Activated CD4-positive, alpha-beta T cell treated with anti-CD3 and anti-CD28 coated beads for 36 hours (primary cell): ENCODE measurements around the gene PMM1. TPM values are rescaled to one million over a fixed set of nuclear protein-coding genes. Genes with fewer than 3 reads are reported as not detected.
A peak's percentile ranks its signal among the peaks of the same experiment; 100 is the strongest.
"Not testable (repeated sequence)": the region's sequence is repeated elsewhere in the genome, so short reads cannot be mapped to it uniquely, and the experiment has no call there.

Experiments
- ATAC-seq: fragments of 200-7000 bp; cut with Tn5 transposase; one replicate; pipeline ENCODE4 v1.10.0; 2021; ENCODE audit warnings: mild to moderate bottlenecking, moderate library complexity
- CTCF ChIA-PET: fragments of 350-600 bp; sonication (Branson Sonifier 250); formaldehyde crosslinking; loops from one replicate; lab custom pipeline; 2021; ENCODE audit warnings: antibody characterized with exemption; lab: Charles Lee
- POLR2A ChIA-PET: fragments of 350-600 bp; sonication (Branson Sonifier 250); formaldehyde crosslinking; loops from one replicate; lab custom pipeline; 2021; ENCODE audit warnings: antibody characterized with exemption, inconsistent platforms; lab: Charles Lee
- DNase-seq: peaks from one replicate; pipeline ENCODE4 v3.0.0-alpha.2; 2020
- H3K27ac Mint-ChIP-seq: one replicate; pipeline ENCODE4 v1.8.0; 2021; ENCODE audit warnings: mixed read lengths
- H3K27me3 Mint-ChIP-seq: one replicate; pipeline ENCODE4 v1.8.0; 2021; ENCODE audit warnings: mixed read lengths
- H3K36me3 Mint-ChIP-seq: one replicate; pipeline ENCODE4 v1.8.0; 2021; ENCODE audit warnings: low read depth, mixed read lengths
- H3K4me1 Mint-ChIP-seq: one replicate; pipeline ENCODE4 v1.8.0; 2021; ENCODE audit warnings: mixed read lengths
- H3K4me3 Mint-ChIP-seq: one replicate; pipeline ENCODE4 v1.8.0; 2021; ENCODE audit warnings: mild to moderate bottlenecking, moderate library complexity, mixed read lengths
- H3K9me3 Mint-ChIP-seq: one replicate; pipeline ENCODE4 v1.8.0; 2021; ENCODE audit warnings: low read depth, mixed read lengths
- intact Hi-C, 2 experiments: fragments of 100-400 bp; cut with DNase I in 1 of 2; cut with micrococcal nuclease in 1 of 2; formaldehyde crosslinking; loops; one replicate each; pipeline versions ENCODE4 v1.14.2 to v1.15.1; 2022 to 2024; cut with DNase I, micrococcal nuclease
- total RNA-seq, 2 experiments: library from RNA; stranded (reverse); gene quantifications; one replicate each; pipeline ENCODE4 v1.2.3, GENCODE V29; 2021

The PMM1 gene
- total RNA-seq: 10 to 100 TPM; 30.4 to 37.4 TPM

- Mint-ChIP-seq H3K4me1 (peaks cover 15% of the 10 kb centered on the region), H3K27me3 (no peaks in the 10 kb centered on the region), H3K4me3 (peak within 1 kb of the TSS; percentile 88), H3K27ac (peak within 1 kb of the TSS; percentile 85), H3K36me3 (peaks cover 4% of the 10 kb centered on the region), H3K9me3 (no peaks in the 10 kb centered on the region)
- DNase-seq: peak; percentile 100
- ChIA-PET POLR2A (interaction anchor here (0.7 to 2.0 kb wide), 14 partner anchors 15 to 733 kb away, joined by 3 to 25 read pairs (median 4); partner anchors contain the start of genes ACO2, CENPM, DESI1 and PHF5A), CTCF (interaction anchor here (0.7 to 1.8 kb wide), 8 partner anchors 8 to 186 kb away, joined by 3 to 6 read pairs (median 5); no protein-coding TSS in a partner anchor)
- peak; percentile 99 for ATAC-seq
- intact Hi-C loops: loop anchor here (1.0 kb wide), 10 partner anchors 32 to 733 kb away; partner anchors contain the start of genes DESI1 (in 2 of the 2), POLR3H (in 2 of the 2), XRCC6 (in 2 of the 2) and PHF5A (in 1 of the 2)
Observed at GRCh38 chr22:41589391-41590241, at the start of gene PMM1. TSS of gene PMM1 (minus strand) at chr22:41589840. CDS start at chr22:41589805, 35 bp downstream.

GRCh38 chr22:41638748-41639147 lies 49.1 kb upstream of the PMM1 start:
- ChIA-PET CTCF (interaction anchor here (0.9 kb wide), 1 partner anchor 13 kb away, joined by 3 read pairs; no protein-coding TSS in a partner anchor), POLR2A (no interaction called here)
- H3K27ac Mint-ChIP-seq: peak overlapping the region; percentile 47
- intact Hi-C loops: no loop called here
- peaks cover 60% of the 10 kb centered on the region for H3K36me3 Mint-ChIP-seq
- DNase-seq (no peak), ATAC-seq (no peak)
- peaks cover 6% of the 10 kb centered on the region for H3K4me1 Mint-ChIP-seq
- no peaks in the 10 kb centered on the region for H3K9me3 Mint-ChIP-seq
- no peak overlapping the region for H3K4me3 Mint-ChIP-seq
- H3K27me3 Mint-ChIP-seq: no peaks in the 10 kb centered on the region

GRCh38 chr22:41638124-41638523 lies 48.5 kb upstream of the PMM1 start:
- H3K4me3 Mint-ChIP-seq: no peak overlapping the region
- CTCF ChIA-PET: interaction anchor here (0.9 to 1.6 kb wide), 2 partner anchors 13 to 29 kb away, joined by 3 to 6 read pairs; no protein-coding TSS in a partner anchor
- POLR2A ChIA-PET: no interaction called here
- ATAC-seq (no peak), DNase-seq (no peak)
- no peak overlapping the region for H3K27ac Mint-ChIP-seq
- no peaks in the 10 kb centered on the region for H3K9me3 Mint-ChIP-seq
- H3K36me3 Mint-ChIP-seq: peaks cover 65% of the 10 kb centered on the region
- intact Hi-C loops: no loop called here
- peaks cover 6% of the 10 kb centered on the region for H3K4me1 Mint-ChIP-seq
- H3K27me3 Mint-ChIP-seq: no peaks in the 10 kb centered on the region

- intact Hi-C loops, H3K9me3 Mint-ChIP-seq, H3K4me1 Mint-ChIP-seq, ATAC-seq, DNase-seq, H3K27me3 Mint-ChIP-seq, H3K4me3 Mint-ChIP-seq: not testable (repeated sequence)
- ChIA-PET POLR2A (interaction anchor here (0.8 kb wide), 1 partner anchor 11 kb away, joined by 11 read pairs; no protein-coding TSS in a partner anchor), CTCF (interaction anchor here (0.9 to 1.6 kb wide), 2 partner anchors 14 to 29 kb away, joined by 3 to 6 read pairs; no protein-coding TSS in a partner anchor)
- Mint-ChIP-seq H3K36me3 (peaks cover 62% of the 10 kb centered on the region), H3K27ac (peak overlapping the region; percentile 25)
Observed at GRCh38 chr22:41637623-41638022, 48.0 kb upstream of the PMM1 start.

GRCh38 chr22:41636467-41636866 lies 46.8 kb upstream of the PMM1 start:
- no peak overlapping the region for H3K27ac Mint-ChIP-seq
- intact Hi-C loops: no loop called here
- ATAC-seq (no peak), DNase-seq (no peak)
- ChIA-PET POLR2A (interaction anchor here (1.1 kb wide), 1 partner anchor 15 kb away, joined by 6 read pairs; no protein-coding TSS in a partner anchor), CTCF (interaction anchor here (0.7 to 1.8 kb wide), 2 partner anchors 10 to 96 kb away, joined by 4 to 5 read pairs; no protein-coding TSS in a partner anchor)
- H3K4me3 Mint-ChIP-seq: no peak overlapping the region
- H3K9me3 Mint-ChIP-seq: no peaks in the 10 kb centered on the region
- H3K36me3 Mint-ChIP-seq: peaks cover 60% of the 10 kb centered on the region
- H3K27me3 Mint-ChIP-seq: no peaks in the 10 kb centered on the region
- no peaks in the 10 kb centered on the region for H3K4me1 Mint-ChIP-seq

GRCh38 chr22:41634610-41635009 lies 45.0 kb upstream of the PMM1 start:
- ATAC-seq, H3K4me3 Mint-ChIP-seq, intact Hi-C loops, H3K9me3 Mint-ChIP-seq, H3K27ac Mint-ChIP-seq, CTCF ChIA-PET, H3K27me3 Mint-ChIP-seq, H3K4me1 Mint-ChIP-seq, DNase-seq: not testable (repeated sequence)
- peaks cover 56% of the 10 kb centered on the region for H3K36me3 Mint-ChIP-seq
- POLR2A ChIA-PET: interaction anchor here (0.6 kb wide), 1 partner anchor 349 kb away, joined by 3 read pairs; no protein-coding TSS in a partner anchor

- intact Hi-C loops, H3K27ac Mint-ChIP-seq, CTCF ChIA-PET, H3K4me3 Mint-ChIP-seq, H3K9me3 Mint-ChIP-seq, POLR2A ChIA-PET, DNase-seq, ATAC-seq, H3K27me3 Mint-ChIP-seq: not testable (repeated sequence)
- peaks cover 10% of the 10 kb centered on the region for H3K4me1 Mint-ChIP-seq
- H3K36me3 Mint-ChIP-seq: peaks cover 64% of the 10 kb centered on the region
Observed at GRCh38 chr22:41631615-41632014, 42.0 kb upstream of the PMM1 start.

GRCh38 chr22:41631115-41631514 lies 41.5 kb upstream of the PMM1 start:
- POLR2A ChIA-PET: not testable (repeated sequence)

GRCh38 chr22:41625577-41625976 lies 35.9 kb upstream of the PMM1 start:
- ATAC-seq (no peak), DNase-seq (no peak)
- no peaks in the 10 kb centered on the region for H3K9me3 Mint-ChIP-seq
- intact Hi-C loops: loop anchor here in 1 of 2 experiments (10.0 kb wide), 1 partner anchor 181 kb away; the partner anchor contains the start of gene TOB2
- H3K4me3 Mint-ChIP-seq: no peak overlapping the region
- ChIA-PET POLR2A (interaction anchor here (0.6 kb wide), 1 partner anchor 213 kb away, joined by 3 read pairs; no protein-coding TSS in a partner anchor), CTCF (interaction anchor here (1.2 to 2.4 kb wide), 3 partner anchors 11 to 41 kb away, joined by 3 to 8 read pairs (median 5); no protein-coding TSS in a partner anchor)
- H3K36me3 Mint-ChIP-seq: peaks cover 58% of the 10 kb centered on the region
- H3K27ac Mint-ChIP-seq: no peak overlapping the region
- no peaks in the 10 kb centered on the region for H3K27me3 Mint-ChIP-seq
- peaks cover 27% of the 10 kb centered on the region for H3K4me1 Mint-ChIP-seq

More at GRCh38 chr22:41631115-41631514, 41.5 kb upstream of the PMM1 start:
- Mint-ChIP-seq H3K4me1 (peaks cover 10% of the 10 kb centered on the region), H3K36me3 (peaks cover 60% of the 10 kb centered on the region)
- DNase-seq, intact Hi-C loops, ATAC-seq, H3K27ac Mint-ChIP-seq, H3K27me3 Mint-ChIP-seq, H3K9me3 Mint-ChIP-seq, CTCF ChIA-PET, H3K4me3 Mint-ChIP-seq: not testable (repeated sequence)

GRCh38 chr22:41621911-41622179 lies 32.2 kb upstream of the PMM1 start:
- Mint-ChIP-seq H3K36me3 (peaks cover 51% of the 10 kb centered on the region), H3K4me1 (peaks cover 42% of the 10 kb centered on the region), H3K4me3 (peak overlapping the region; percentile 98), H3K27me3 (no peaks in the 10 kb centered on the region), H3K9me3 (no peaks in the 10 kb centered on the region), H3K27ac (peak overlapping the region; percentile 99)
- intact Hi-C loops: loop anchor here (1.0 to 10.0 kb wide), 22 partner anchors 17 to 765 kb away; partner anchors contain the start of genes PHF5A (in 2 of the 2), PMM1 (in 2 of the 2), POLR3H (in 2 of the 2) and SNU13 (in 2 of the 2)
- DNase-seq (no peak), ATAC-seq (no peak)
- CTCF ChIA-PET: interaction anchor here (0.6 to 1.0 kb wide), 6 partner anchors 45 to 669 kb away, joined by 3 to 4 read pairs (median 3); partner anchors contain the start of genes ACO2, PHF5A and SNU13
- POLR2A ChIA-PET: interaction anchor here (0.6 to 1.6 kb wide), 7 partner anchors 64 to 994 kb away, joined by 3 to 13 read pairs (median 3); partner anchors contain the start of genes ACO2, PHF5A, RANGAP1 and SNU13
